NCI-H1048 (cell line): ENCODE measurements around the gene MINDY4.

Source experiments
- DNase-seq: peaks from one replicate; lab custom pipeline; 2025; lab: John Stamatoyannopoulos, UW

The MINDY4 gene

GRCh38 chr7:30903146-30903545, 131.9 kb downstream of the MINDY4 start:
- no peak for DNase-seq

GRCh38 chr7:30904561-30904960, 133.3 kb downstream of the MINDY4 start:
- no peak for DNase-seq

DNA sequence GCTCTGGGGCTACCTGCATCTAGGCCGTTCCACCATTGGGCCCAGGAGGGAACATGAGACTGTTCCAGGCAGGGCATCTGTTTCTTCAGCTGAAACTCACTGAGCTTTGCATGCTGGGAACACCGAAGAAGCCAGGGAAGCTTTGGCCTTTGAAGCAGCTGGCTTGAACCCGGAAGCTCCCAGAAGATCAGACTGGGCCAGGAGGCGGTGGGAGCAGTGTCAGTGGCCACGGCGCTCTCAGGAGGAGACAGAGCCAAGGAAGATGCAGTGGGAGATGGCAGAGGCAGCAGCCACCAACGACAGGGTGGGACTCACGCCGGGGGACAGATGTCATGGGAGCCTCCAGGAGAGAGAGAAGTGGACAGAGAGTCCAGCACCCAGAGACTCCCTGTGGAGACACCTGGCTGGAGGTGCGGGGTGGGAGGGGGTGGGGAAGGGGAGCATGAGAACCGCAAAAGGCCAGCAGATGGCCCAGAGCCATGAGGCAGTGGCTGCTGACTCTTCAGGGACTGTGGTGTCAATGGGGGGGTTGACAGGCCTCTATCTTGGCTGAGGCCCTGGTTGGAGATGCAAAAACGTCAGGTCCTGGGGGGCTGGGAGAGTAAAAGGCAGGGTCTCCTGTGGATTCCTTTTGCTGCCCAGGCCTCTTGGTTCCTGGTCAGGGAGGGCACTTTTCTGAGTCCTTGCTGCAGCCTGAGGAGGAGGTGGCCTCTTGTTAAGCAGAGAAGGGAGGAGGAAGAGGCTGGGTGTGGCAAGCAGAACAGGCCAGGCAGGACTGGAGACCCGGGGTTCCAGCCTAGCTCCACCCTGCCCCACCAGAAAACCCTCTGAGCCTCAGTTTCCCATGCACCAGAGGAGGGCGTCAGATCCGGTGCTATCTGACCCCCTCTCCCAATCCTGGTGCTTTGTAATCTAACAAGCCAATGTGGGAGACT, 134.1 kb downstream of the MINDY4 start:
- DNase-seq, result no peak

GRCh38 chr7:30906014-30906413, 134.8 kb downstream of the MINDY4 start:
- no peak for DNase-seq

DNA sequence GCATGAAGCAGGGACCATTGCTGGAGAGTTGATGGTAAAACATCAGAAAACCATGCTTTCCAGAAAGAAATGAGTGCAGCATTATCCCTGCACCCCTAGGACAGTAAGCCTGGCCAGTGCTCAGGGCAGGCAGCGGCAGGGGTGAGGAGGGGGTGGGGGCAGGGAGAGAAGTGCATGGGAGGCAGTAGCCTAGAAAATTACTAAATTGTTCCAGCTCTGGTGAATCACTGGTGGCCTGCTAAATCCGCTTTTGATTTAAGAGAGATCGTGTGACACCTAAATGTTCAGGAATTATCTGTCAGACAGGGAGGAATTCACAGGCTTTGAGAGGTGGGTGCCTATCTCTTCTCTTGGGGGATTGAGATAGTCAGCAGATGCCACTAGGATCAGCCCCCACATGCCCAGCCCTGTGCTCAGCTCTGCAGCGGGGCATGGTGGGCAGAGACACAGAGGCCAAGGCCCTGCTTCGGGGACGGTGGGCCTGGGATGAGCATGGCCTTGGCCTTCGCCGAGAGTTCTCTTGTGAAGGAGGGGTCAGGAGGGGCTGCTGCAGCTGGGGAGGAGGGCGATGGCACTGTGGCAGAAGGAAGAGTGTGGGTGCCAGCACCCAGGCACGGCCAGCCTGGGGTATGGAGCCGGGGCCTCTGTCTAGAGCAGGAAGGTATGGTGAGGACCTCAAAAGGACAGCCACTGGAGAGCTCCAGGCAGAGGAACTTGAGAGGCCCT, 135.5 kb downstream of the MINDY4 start:
- DNase-seq, result no peak

GRCh38 chr7:30907527-30908267, 136.5 kb downstream of the MINDY4 start:
- no peak for DNase-seq

DNA sequence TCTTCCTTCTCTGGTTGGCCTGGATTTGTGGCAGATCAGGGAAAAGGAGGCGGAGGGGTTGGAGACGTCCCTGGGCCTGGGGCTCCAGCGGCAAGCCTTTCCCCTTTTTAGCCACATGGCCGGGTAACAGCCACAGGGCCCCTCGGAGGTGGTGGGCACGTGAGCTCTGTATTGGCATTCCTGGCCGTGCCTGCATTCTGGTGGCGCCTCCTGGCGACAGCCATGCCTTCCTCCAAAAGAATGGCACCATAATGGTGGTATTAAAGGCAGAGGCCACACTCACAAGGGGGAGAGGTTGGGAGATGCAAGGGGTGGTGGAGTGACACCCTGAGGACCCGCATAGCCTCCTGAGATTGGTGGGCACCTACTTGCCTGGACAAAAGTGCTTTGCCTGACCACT, 137.5 kb downstream of the MINDY4 start:
- no peak for DNase-seq

DNA sequence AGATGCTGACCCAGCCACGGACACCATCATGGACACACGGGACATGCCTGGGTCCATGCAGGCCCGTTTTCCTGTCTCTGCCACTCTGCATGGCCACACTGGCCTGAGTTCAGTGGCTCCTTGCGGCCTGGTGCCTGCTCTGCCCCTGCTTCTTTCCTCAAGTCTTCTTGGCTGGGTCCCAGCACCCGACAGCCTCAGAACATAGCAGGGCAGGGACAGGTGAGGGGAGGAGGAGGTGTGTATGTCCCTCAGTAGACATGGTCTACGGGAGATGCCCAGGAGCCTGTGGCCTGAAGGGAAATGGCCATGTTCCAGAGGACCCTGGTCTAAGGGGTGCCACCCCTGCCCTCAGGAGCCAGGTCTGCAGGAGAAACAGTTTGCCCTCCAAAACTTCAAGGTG, 138.2 kb downstream of the MINDY4 start:
- DNase-seq, result no peak

DNA sequence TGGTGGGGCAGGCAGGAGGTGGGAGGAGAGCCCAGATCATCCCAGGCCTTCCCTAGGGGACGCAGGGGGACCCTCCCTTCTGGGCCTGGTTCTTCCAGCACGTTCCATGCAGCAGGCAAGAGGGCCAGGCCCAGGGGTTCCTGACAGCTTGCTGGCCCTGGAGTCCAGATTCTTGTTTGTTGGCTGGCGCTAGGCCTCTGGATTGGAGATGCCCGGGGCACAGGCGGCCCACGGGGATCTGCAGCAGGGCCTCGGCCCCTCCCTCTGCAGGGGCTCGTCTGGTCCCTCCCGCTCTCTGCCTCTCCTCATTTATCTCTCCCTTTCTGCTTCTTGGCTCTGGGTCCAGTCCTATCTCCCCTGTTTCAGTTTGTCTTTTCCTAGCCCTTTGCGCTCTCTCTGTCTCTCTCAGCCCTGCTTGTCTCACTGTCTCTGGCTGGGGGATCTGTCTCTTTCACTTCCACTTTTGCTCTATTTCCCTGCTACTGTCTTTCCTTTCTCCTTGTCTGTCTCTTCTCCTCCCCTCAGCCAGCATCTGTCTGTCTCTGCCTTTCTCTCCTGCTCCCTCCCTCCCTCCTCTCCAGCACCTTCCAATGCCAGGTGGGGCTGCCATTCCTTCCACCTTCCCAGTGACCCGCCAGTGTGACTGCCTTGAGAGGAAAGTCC, 139.3 kb downstream of the MINDY4 start:
- DNase-seq, result no peak

DNA sequence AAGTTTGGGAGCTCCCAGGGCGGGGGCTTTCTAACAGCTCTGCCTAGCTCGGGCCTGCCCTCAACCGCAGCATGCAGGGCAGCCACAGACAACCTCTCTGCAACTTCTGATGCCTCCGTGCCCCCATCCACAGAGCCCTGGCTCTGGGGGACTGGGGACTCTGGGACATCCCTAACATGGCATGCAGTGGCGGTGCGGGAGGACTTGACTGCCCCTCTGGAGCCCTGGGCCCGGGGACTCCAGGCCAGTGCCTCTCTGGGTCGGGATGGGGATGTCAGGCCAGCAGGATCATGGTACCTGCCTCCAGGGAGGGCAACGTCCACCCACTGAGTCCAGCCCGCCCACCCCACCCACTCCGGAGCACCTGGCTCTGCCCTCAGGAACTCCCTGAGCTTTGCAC, 139.9 kb downstream of the MINDY4 start:
- DNase-seq, result no peak

DNA sequence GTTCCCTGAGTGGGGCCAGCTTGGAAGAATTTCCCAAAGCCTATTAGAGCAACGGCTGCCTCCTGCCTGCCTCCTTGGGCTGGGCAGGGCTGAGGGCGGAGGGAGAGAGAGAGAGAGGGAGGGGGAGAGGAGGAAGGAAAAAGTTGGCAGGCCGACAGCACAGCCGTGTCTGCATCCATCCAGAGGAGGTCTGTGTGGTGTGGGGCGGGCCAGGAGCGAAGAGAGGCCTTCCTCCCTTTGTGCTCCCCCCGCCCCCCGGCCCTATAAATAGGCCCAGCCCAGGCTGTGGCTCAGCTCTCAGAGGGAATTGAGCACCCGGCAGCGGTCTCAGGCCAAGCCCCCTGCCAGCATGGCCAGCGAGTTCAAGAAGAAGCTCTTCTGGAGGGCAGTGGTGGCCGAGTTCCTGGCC, 140.3 kb downstream of the MINDY4 start, which contains the start of gene AQP1:
AQP1 (plus strand) TSS at position 293 of the 409 bp plus-strand sequence; CDS start at position 350, 57 bp downstream.
- no peak for DNase-seq

DNA sequence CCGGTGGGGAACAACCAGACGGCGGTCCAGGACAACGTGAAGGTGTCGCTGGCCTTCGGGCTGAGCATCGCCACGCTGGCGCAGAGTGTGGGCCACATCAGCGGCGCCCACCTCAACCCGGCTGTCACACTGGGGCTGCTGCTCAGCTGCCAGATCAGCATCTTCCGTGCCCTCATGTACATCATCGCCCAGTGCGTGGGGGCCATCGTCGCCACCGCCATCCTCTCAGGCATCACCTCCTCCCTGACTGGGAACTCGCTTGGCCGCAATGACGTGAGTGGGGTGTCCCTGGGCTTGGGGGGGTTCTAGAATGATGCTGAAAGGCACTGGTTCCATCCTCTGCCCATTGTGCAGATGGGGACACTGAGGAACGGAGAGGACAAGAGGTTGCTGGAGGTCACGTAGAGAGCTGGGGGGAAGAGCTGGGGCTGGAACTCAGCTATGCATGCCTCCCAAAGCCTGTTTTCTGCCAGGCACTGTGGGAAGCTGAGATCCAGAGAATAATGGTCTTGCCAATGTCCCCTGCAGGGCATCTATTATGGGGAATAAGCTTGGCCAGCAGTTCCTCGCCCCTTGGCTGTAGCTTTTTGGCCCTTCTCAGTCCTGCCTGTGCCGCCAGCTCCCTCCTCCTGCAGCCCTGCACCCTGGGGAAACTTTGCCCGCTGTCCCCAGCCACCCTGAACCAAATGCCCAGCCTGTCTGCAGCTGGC, 141.0 kb downstream of the MINDY4 start:
- no peak for DNase-seq

GRCh38 chr7:30912731-30912985, 141.4 kb downstream of the MINDY4 start:
- no peak for DNase-seq

- DNase-seq, result no peak
Observed at GRCh38 chr7:30912986-30913811, 142.0 kb downstream of the MINDY4 start.

DNA sequence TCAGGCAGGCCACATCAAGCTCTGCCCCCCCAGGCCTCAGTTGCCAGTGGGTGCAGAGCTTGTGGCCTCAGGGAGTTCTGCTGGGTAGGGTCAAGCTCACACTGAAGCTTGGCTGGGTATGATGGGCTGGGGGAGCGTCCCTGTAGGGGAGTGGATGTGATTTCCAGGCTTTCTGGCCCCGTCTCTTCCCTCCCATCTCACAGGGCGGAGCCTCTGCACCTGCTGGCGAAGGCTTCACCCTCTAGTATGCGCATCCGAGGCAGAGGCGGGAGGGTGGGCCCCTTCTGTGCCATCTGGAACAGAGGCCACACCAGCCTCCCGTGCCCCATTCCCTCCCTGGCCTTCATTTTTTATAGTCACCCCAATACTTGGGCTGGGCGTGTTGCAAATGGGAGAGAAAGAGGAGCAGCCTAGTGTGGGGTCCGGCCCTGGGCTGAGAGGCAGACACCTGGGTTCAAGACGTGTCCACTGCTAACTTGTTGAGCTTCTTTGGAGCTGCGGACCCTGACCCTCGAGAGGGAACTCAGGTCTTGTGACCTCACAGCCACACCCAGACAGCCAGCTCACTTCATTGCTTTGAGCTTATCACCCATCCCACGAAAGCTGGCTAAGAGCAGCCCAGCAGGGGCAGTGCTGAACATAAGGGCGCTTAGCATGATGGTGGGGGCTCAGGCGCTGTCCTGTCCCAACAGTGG, 142.8 kb downstream of the MINDY4 start:
- no peak for DNase-seq

DNA sequence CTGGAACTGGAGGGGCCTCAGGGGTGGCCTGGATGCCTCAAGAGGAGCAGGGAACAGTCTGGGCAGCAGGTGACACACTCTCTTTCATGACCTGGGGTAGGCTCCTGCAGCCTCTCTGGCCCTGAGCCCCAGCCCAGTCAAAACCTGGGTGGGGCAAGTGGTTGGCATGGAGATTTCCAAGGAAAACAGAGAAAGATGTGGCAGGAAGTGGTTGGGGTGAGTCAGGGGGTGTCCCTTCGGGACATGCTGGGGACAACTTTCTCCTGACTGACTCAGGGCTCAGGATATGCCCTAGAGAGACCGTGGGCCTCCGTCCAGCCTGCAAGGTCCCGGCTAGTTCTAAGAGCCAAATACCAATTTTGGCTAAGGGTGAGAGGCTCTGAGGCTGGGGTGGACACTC, 143.4 kb downstream of the MINDY4 start:
- DNase-seq, result no peak

- DNase-seq, result no peak
Observed at GRCh38 chr7:30915005-30915601, 143.9 kb downstream of the MINDY4 start.

GRCh38 chr7:30915751-30916150, 144.5 kb downstream of the MINDY4 start:
- DNase-seq, result no peak

GRCh38 chr7:30916255-30916654, 145.0 kb downstream of the MINDY4 start:
- no peak for DNase-seq

DNA sequence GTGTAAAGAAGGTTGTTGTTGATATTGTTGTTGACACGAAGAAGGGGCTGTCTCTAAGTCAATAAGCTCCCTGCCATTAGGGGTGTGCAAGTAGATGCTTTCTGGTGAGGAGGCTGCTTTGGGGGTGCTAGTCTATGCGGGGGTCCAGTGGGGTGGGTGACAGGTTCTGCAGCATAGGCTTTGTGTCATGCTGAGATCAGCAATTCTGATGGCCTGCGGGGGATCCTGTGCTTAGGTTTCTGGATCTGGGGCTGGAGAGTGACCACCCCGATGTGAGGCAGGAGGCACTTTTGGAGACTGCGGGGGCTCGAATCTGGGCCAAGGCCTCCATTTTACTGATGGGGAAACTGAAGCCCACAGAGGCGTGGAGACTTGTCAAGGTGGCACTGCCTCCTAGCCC, 145.6 kb downstream of the MINDY4 start:
- no peak for DNase-seq
